ENCODE measurements around the gene GRK4.

Gene GRK4

GRCh38 chr4:2925496-2925895 lies 37.9 kb upstream of the GRK4 start:
- H3K4me1 ChIP-seq (ENCODE audit: control insufficient read depth, insufficient read depth, low read length) = peaks cover 6% of the 10 kb centered on the region
- no peak overlapping the region for H3K4me3 ChIP-seq (ENCODE audit: low read depth, low read length)
- peaks cover 20% of the 10 kb centered on the region for H3K36me3 ChIP-seq (ENCODE audit: control insufficient read depth, insufficient read depth, low read length)
- no peaks in the 10 kb centered on the region for H3K9me3 ChIP-seq (ENCODE audit: control insufficient read depth, insufficient read depth, low read length)
- no peaks in the 10 kb centered on the region for H3K27me3 ChIP-seq (ENCODE audit: control insufficient read depth, insufficient read depth, low read length)
- no peak overlapping the region for H3K9ac ChIP-seq (ENCODE audit: low read depth, low read length)

- no peaks in the 10 kb centered on the region for H3K27me3 ChIP-seq (ENCODE audit: control insufficient read depth, insufficient read depth, low read length)
- peaks cover 6% of the 10 kb centered on the region for H3K4me1 ChIP-seq (ENCODE audit: control insufficient read depth, insufficient read depth, low read length)
- H3K9me3 ChIP-seq (ENCODE audit: control insufficient read depth, insufficient read depth, low read length) = no peaks in the 10 kb centered on the region
- H3K4me3 ChIP-seq (ENCODE audit: low read depth, low read length) = no peak overlapping the region
- H3K36me3 ChIP-seq (ENCODE audit: control insufficient read depth, insufficient read depth, low read length) = peaks cover 26% of the 10 kb centered on the region
- no peak overlapping the region for H3K9ac ChIP-seq (ENCODE audit: low read depth, low read length)
These were observed 37.2 kb upstream of the GRK4 start for GRCh38 chr4:2925931-2926860.

DNA sequence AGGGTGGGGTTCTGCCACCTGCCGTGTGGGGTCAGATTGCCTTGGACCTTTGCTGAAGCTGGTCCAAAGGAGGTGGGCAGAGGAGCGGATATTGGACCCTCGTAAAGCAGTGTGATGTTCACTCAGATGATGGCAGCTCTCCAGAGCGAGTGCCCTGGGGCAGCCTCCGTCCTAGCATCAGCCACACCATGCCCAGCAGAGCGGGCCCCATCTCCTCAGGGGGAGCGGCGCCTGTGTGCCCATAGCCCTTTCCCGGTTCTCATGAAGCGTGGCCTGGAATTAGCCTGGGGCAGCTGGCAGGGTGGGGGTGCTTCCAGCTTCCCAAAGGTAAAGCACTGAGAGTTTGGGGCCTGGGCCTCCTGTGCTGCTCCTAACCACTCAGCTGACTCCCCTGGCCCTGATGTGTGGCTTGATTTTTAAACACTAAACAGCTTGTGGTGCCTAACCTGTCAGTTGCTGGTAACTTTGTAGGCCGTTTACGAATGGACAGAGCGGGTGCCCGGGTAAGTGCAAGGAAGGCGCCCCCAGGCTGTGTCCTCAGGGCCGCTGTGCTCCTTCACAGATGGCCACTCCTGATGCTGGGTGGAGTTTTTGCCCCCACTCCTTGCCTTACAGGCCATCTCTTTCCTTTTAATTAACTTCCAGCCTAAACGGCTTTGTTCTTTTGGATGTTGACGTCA lies 36.2 kb upstream of the GRK4 start:
- Histone ChIP-seq H3K9ac (ENCODE audit: low read depth, low read length) (no peak overlapping the region), H3K27me3 (ENCODE audit: control insufficient read depth, insufficient read depth, low read length) (no peaks in the 10 kb centered on the region), H3K4me3 (ENCODE audit: low read depth, low read length) (no peak overlapping the region), H3K4me1 (ENCODE audit: control insufficient read depth, insufficient read depth, low read length) (peaks cover 5% of the 10 kb centered on the region), H3K9me3 (ENCODE audit: control insufficient read depth, insufficient read depth, low read length) (no peaks in the 10 kb centered on the region), H3K36me3 (ENCODE audit: control insufficient read depth, insufficient read depth, low read length) (peaks cover 36% of the 10 kb centered on the region)

DNA sequence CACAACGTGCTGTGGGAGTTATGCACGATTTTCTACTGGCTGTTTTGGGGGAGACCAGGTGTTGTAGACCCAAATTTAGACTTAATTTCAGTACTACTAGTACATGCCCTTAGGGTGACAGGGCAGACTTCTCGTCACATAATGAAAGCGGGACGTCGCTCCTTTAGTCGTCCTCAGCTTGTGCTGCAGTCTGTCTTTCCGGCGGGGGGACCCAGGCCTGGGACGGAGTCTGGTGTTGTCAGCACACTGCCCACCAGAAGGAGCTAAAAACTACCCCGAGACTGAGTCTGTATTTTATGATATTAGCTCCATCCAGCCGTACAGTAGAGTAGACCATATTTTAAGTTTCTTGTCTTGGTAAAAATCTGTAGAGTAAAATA lies 35.7 kb upstream of the GRK4 start:
- peaks cover 36% of the 10 kb centered on the region for H3K36me3 ChIP-seq (ENCODE audit: control insufficient read depth, insufficient read depth, low read length)

GRCh38 chr4:2928242-2929176 lies 34.9 kb upstream of the GRK4 start:
- H3K9me3 ChIP-seq (ENCODE audit: control insufficient read depth, insufficient read depth, low read length) = no peaks in the 10 kb centered on the region
- no peaks in the 10 kb centered on the region for H3K27me3 ChIP-seq (ENCODE audit: control insufficient read depth, insufficient read depth, low read length)
- no peaks in the 10 kb centered on the region for H3K4me1 ChIP-seq (ENCODE audit: control insufficient read depth, insufficient read depth, low read length)
- H3K4me3 ChIP-seq (ENCODE audit: low read depth, low read length) = no peak overlapping the region
- peaks cover 41% of the 10 kb centered on the region for H3K36me3 ChIP-seq (ENCODE audit: control insufficient read depth, insufficient read depth, low read length)
- no peak overlapping the region for H3K9ac ChIP-seq (ENCODE audit: low read depth, low read length)

More for the DNA sequence above, 35.7 kb upstream of the GRK4 start:
- H3K4me3 ChIP-seq (ENCODE audit: low read depth, low read length) = no peak overlapping the region
- H3K4me1 ChIP-seq (ENCODE audit: control insufficient read depth, insufficient read depth, low read length) = no peaks in the 10 kb centered on the region
- H3K9ac ChIP-seq (ENCODE audit: low read depth, low read length) = no peak overlapping the region
- H3K9me3 ChIP-seq (ENCODE audit: control insufficient read depth, insufficient read depth, low read length) = no peaks in the 10 kb centered on the region
- no peaks in the 10 kb centered on the region for H3K27me3 ChIP-seq (ENCODE audit: control insufficient read depth, insufficient read depth, low read length)

DNA sequence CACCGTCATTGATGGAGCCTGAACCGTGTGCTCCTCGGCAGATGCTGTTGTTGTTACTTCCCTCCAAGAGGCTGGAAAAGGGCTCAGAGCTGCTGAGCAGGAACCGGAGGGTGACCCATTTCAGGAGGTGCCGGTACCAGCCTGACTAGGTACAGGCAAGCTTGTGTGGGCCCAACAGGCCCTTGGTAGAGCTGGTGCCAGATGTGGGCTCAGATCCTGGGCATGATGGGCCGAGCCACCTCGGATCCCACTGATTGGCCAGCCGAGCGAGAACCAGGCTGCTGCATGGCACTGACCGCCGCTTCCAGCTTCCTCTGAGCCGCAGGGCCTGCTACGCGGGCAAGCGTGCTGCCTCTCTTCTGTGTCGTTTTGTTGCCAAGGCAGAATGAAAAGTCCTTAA lies 33.9 kb upstream of the GRK4 start:
- Histone ChIP-seq H3K4me3 (ENCODE audit: low read depth, low read length) (no peak overlapping the region), H3K4me1 (ENCODE audit: control insufficient read depth, insufficient read depth, low read length) (no peaks in the 10 kb centered on the region), H3K36me3 (ENCODE audit: control insufficient read depth, insufficient read depth, low read length) (peaks cover 41% of the 10 kb centered on the region), H3K9me3 (ENCODE audit: control insufficient read depth, insufficient read depth, low read length) (no peaks in the 10 kb centered on the region), H3K9ac (ENCODE audit: low read depth, low read length) (no peak overlapping the region), H3K27me3 (ENCODE audit: control insufficient read depth, insufficient read depth, low read length) (no peaks in the 10 kb centered on the region)

- Histone ChIP-seq H3K4me3 (ENCODE audit: low read depth, low read length) (no peak overlapping the region), H3K36me3 (ENCODE audit: control insufficient read depth, insufficient read depth, low read length) (peaks cover 41% of the 10 kb centered on the region), H3K9ac (ENCODE audit: low read depth, low read length) (no peak overlapping the region), H3K9me3 (ENCODE audit: control insufficient read depth, insufficient read depth, low read length) (no peaks in the 10 kb centered on the region), H3K27me3 (ENCODE audit: control insufficient read depth, insufficient read depth, low read length) (no peaks in the 10 kb centered on the region), H3K4me1 (ENCODE audit: control insufficient read depth, insufficient read depth, low read length) (no peaks in the 10 kb centered on the region)
These were observed 33.1 kb upstream of the GRK4 start for GRCh38 chr4:2930135-2930757.

- Histone ChIP-seq H3K4me3 (ENCODE audit: low read depth, low read length) (no peak overlapping the region), H3K9me3 (ENCODE audit: control insufficient read depth, insufficient read depth, low read length) (no peaks in the 10 kb centered on the region), H3K27me3 (ENCODE audit: control insufficient read depth, insufficient read depth, low read length) (no peaks in the 10 kb centered on the region), H3K4me1 (ENCODE audit: control insufficient read depth, insufficient read depth, low read length) (peaks cover 4% of the 10 kb centered on the region), H3K9ac (ENCODE audit: low read depth, low read length) (no peak overlapping the region), H3K36me3 (ENCODE audit: control insufficient read depth, insufficient read depth, low read length) (peaks cover 41% of the 10 kb centered on the region)
These were observed 32.4 kb upstream of the GRK4 start for GRCh38 chr4:2930758-2931511.

GRCh38 chr4:2931512-2932301 lies 31.7 kb upstream of the GRK4 start:
- Histone ChIP-seq H3K9ac (ENCODE audit: low read depth, low read length) (no peak overlapping the region), H3K9me3 (ENCODE audit: control insufficient read depth, insufficient read depth, low read length) (no peaks in the 10 kb centered on the region), H3K4me1 (ENCODE audit: control insufficient read depth, insufficient read depth, low read length) (peaks cover 4% of the 10 kb centered on the region), H3K4me3 (ENCODE audit: low read depth, low read length) (no peak overlapping the region), H3K27me3 (ENCODE audit: control insufficient read depth, insufficient read depth, low read length) (no peaks in the 10 kb centered on the region), H3K36me3 (ENCODE audit: control insufficient read depth, insufficient read depth, low read length) (peaks cover 39% of the 10 kb centered on the region)

- Histone ChIP-seq H3K27me3 (ENCODE audit: control insufficient read depth, insufficient read depth, low read length) (no peaks in the 10 kb centered on the region), H3K9ac (ENCODE audit: low read depth, low read length) (no peak overlapping the region), H3K4me3 (ENCODE audit: low read depth, low read length) (no peak overlapping the region), H3K36me3 (ENCODE audit: control insufficient read depth, insufficient read depth, low read length) (peaks cover 36% of the 10 kb centered on the region), H3K4me1 (ENCODE audit: control insufficient read depth, insufficient read depth, low read length) (peaks cover 8% of the 10 kb centered on the region), H3K9me3 (ENCODE audit: control insufficient read depth, insufficient read depth, low read length) (no peaks in the 10 kb centered on the region)
These were observed 30.9 kb upstream of the GRK4 start for GRCh38 chr4:2932321-2932950.
